SK-N-SH (cell line): ENCODE measurements around the gene DEFB124. TPM values are rescaled to one million over a fixed set of nuclear protein-coding genes. Genes with fewer than 3 reads are reported as not detected.

Source experiments
- CTCF ChIA-PET: fragments of 300-600, 350-600 bp; formaldehyde crosslinking; extraction: SDS; loops from one replicate; lab custom pipeline; 2021; lab: Yijun Ruan, JAX
- POLR2A ChIA-PET: fragments of 350-600 bp; sonication (Branson Sonifier 250); formaldehyde crosslinking; extraction: SDS; loops from one replicate; lab custom pipeline; 2020; ENCODE audit warnings: antibody characterized with exemption, inconsistent platforms; lab: Yijun Ruan, JAX
- DNase-seq: peaks from one replicate; pipeline ENCODE4 v3.0.0; 2012
- H2AFZ ChIP-seq: fragments of 200-600 bp; sonication (generic); 2 replicates; pipeline ENCODE4 v1.8.1; 2016; ENCODE audit warnings: antibody characterized with exemption, mild to moderate bottlenecking, low read depth
- H3F3A ChIP-seq: fragments of 200-600 bp; sonication (generic); replicated peaks from 2 replicates; pipeline ENCODE3; 2016; ENCODE audit warnings: antibody characterized with exemption, mild to moderate bottlenecking; ENCODE audit not compliant: insufficient read depth
- H3K27ac ChIP-seq, 2 experiments: fragments of 200-500 bp in 1 of 2; fragments of 200-600 bp in 1 of 2; sonication (Bioruptor generic) in 1 of 2; sonication (generic), shearing (Covaris generic) in 1 of 2; 2 replicates each; pipeline versions ENCODE4 v1.5.1 to v1.6.1; 2014 to 2016; ENCODE audit warnings: low read depth in 2 of 2, inconsistent platforms in 1 of 2, low read length in 1 of 2, mild to moderate bottlenecking in 1 of 2, mixed read lengths in 1 of 2
- H3K27me3 ChIP-seq: fragments of 200-600 bp; sonication (generic), shearing (Covaris generic); 2 replicates; pipeline ENCODE4 v1.6.1; 2016; ENCODE audit warnings: mixed run types; ENCODE audit not compliant: insufficient read depth
- H3K36me3 ChIP-seq, 2 experiments: fragments of 200-500 bp in 1 of 2; fragments of 200-600 bp in 1 of 2; sonication (Bioruptor generic) in 1 of 2; sonication (generic) in 1 of 2; replicated peaks in 1 of 2; 2 replicates each; pipeline versions ENCODE3 to v1.5.1; 2014 to 2016; ENCODE audit warnings: low read length in 1 of 2, mild to moderate bottlenecking in 1 of 2; ENCODE audit not compliant: insufficient read depth in 2 of 2, control insufficient read depth in 1 of 2
- H3K4me1 ChIP-seq, 2 experiments: fragments of 200-500 bp in 1 of 2; fragments of 200-600 bp in 1 of 2; sonication (Bioruptor generic) in 1 of 2; sonication (generic), shearing (Covaris generic) in 1 of 2; 2 replicates each; pipeline versions ENCODE4 v1.5.1 to v1.6.1; 2014 to 2016; ENCODE audit warnings: low read depth in 1 of 2, low read length in 1 of 2, mixed run types in 1 of 2; ENCODE audit not compliant: insufficient read depth in 2 of 2, control insufficient read depth in 1 of 2
- H3K4me2 ChIP-seq: fragments of 200-600 bp; sonication (generic), shearing (Covaris generic); 2 replicates; pipeline ENCODE4 v1.6.1; 2017; ENCODE audit warnings: mixed run types
- H3K4me3 ChIP-seq, 2 experiments: fragments of 200-500 bp in 1 of 2; fragments of 200-600 bp in 1 of 2; sonication (Bioruptor generic) in 1 of 2; sonication (generic), shearing (Covaris generic) in 1 of 2; 2 replicates each; pipeline versions ENCODE4 v1.5.1 to v1.8.1; 2014 to 2016; ENCODE audit warnings: low read depth in 2 of 2, inconsistent platforms in 1 of 2, low read length in 1 of 2, mild to moderate bottlenecking in 1 of 2, mixed read lengths in 1 of 2, moderate library complexity in 1 of 2
- H3K79me2 ChIP-seq: fragments of 200-600 bp; sonication (generic); 2 replicates; pipeline ENCODE4 v1.8.1; 2017; ENCODE audit warnings: mild to moderate bottlenecking; ENCODE audit not compliant: insufficient read depth
- H3K9ac ChIP-seq: fragments of 200-600 bp; sonication (generic); 2 replicates; pipeline ENCODE4 v1.6.1; 2017; ENCODE audit warnings: mixed run types
- H3K9me2 ChIP-seq: fragments of 200-600 bp; sonication (generic); 2 replicates; pipeline ENCODE4 v1.6.1; 2017; ENCODE audit warnings: mixed run types
- H3K9me3 ChIP-seq: fragments of 200-600 bp; sonication (generic); 2 replicates; pipeline ENCODE4 v1.6.1; 2017; ENCODE audit warnings: mixed run types, mild to moderate bottlenecking, moderate library complexity
- H4K20me1 ChIP-seq: fragments of 200-600 bp; sonication (generic); 2 replicates; pipeline ENCODE4 v1.6.1; 2017; ENCODE audit warnings: mild to moderate bottlenecking, mixed run types; ENCODE audit not compliant: insufficient read depth
- CHD2 ChIP-seq: fragments of 150-350 bp; IDR thresholded peaks from 2 replicates; pipeline ENCODE4 v1.6.1; 2018; ENCODE audit warnings: low read length; ENCODE audit not compliant: partially characterized antibody
- ELF1 ChIP-seq: IDR thresholded peaks from 2 replicates; pipeline ENCODE4 v1.4.0; 2012
- EP300 ChIP-seq, 2 experiments: IDR thresholded peaks; 2 replicates each; pipeline versions ENCODE4 v1.4.0 to v1.6.1; 2012; ENCODE audit warnings: borderline replicate concordance in 1 of 2, low read depth in 1 of 2, low read length in 1 of 2
- FOXJ3 ChIP-seq: sonication (generic); formaldehyde crosslinking; IDR thresholded peaks from 2 replicates; pipeline ENCODE4 v1.5.1; 2020; ENCODE audit warnings: mild to moderate bottlenecking, missing genetic modification reagents
- FOXM1 ChIP-seq: IDR thresholded peaks from 2 replicates; pipeline ENCODE4 v1.4.0; 2012; ENCODE audit warnings: low read depth, mild to moderate bottlenecking
- GABPA ChIP-seq: IDR thresholded peaks from 2 replicates; pipeline ENCODE4 v1.4.0; 2012; ENCODE audit warnings: low read depth, mild to moderate bottlenecking
- JUND ChIP-seq: IDR thresholded peaks from 2 replicates; pipeline ENCODE4 v1.4.0; 2012
- MEF2A ChIP-seq: IDR thresholded peaks from 2 replicates; pipeline ENCODE4 v1.4.0; 2012; ENCODE audit warnings: low read depth, borderline replicate concordance
- MXI1 ChIP-seq: IDR thresholded peaks from 2 replicates; pipeline ENCODE4 v1.6.1; 2012; ENCODE audit warnings: mild to moderate bottlenecking, low read depth, low read length, improper control_type of control experiment
- POLR2AphosphoS5 ChIP-seq: IDR thresholded peaks from 2 replicates; pipeline ENCODE4 v1.6.1; 2012; ENCODE audit warnings: low read depth, low read length
- RCOR1 ChIP-seq: fragments of 150-350 bp; IDR thresholded peaks from 2 replicates; pipeline ENCODE4 v1.6.1; 2017; ENCODE audit warnings: antibody characterized with exemption, low read length
- SIN3A ChIP-seq: IDR thresholded peaks from 2 replicates; pipeline ENCODE4 v1.6.1; 2012; ENCODE audit warnings: low read depth, mild to moderate bottlenecking, low read length, moderate library complexity, borderline replicate concordance
- TCF12 ChIP-seq: IDR thresholded peaks from 2 replicates; pipeline ENCODE4 v1.4.0; 2012
- YY1 ChIP-seq: IDR thresholded peaks from 2 replicates; pipeline ENCODE4 v1.4.0; 2012; ENCODE audit warnings: low read depth, mild to moderate bottlenecking
- WGBS: methylation state at CpG from one replicate; pipeline ENCODE4 v1.1.6; 2017; ENCODE audit warnings: low lambda C conversion rate; 5-methylcytosine and 5-hydroxymethylcytosine counted together
- polyA plus RNA-seq, 3 experiments: library from polyadenylated mRNA; depleted of rRNA; stranded (reverse); fragments of >200 nt; gene quantifications; 2 replicates each; pipeline ENCODE4 v1.2.3, GENCODE V29; 2012
- TF ChIP-seq, protein P1 (sequence below): fragments of 200-600 bp; sonication (generic); IDR thresholded peaks from 2 replicates; pipeline ENCODE4 v1.6.1; 2017; ENCODE audit warnings: antibody characterized with exemption, mild to moderate bottlenecking, moderate library complexity
- TF ChIP-seq, protein P2 (sequence below): IDR thresholded peaks from 2 replicates; pipeline ENCODE4 v1.4.0; 2012; ENCODE audit warnings: low read depth, borderline replicate concordance
- TF ChIP-seq, protein P3 (sequence below): fragments of 150-350 bp; IDR thresholded peaks from 2 replicates; pipeline ENCODE4 v1.6.1; 2017; ENCODE audit warnings: antibody characterized with exemption, low read length, low read depth, borderline replicate concordance
- TF ChIP-seq, protein P4 (sequence below): IDR thresholded peaks from 2 replicates; pipeline ENCODE4 v1.4.0; 2012; ENCODE audit warnings: low read depth
- TF ChIP-seq, protein P5 (sequence below): fragments of 150-350 bp; IDR thresholded peaks from 2 replicates; pipeline ENCODE4 v1.6.1; 2016; ENCODE audit warnings: mild to moderate bottlenecking, low read depth, low read length
- TF ChIP-seq, protein P6 (sequence below): IDR thresholded peaks from 2 replicates; pipeline ENCODE4 v1.6.1; 2012; ENCODE audit warnings: mild to moderate bottlenecking, low read depth, low read length, moderate library complexity
- TF ChIP-seq, protein P7 (sequence below): IDR thresholded peaks from 2 replicates; pipeline ENCODE4; 2012

The DEFB124 gene
- polyA plus RNA-seq, 1 of the 3 experiments (the other 2 are of a cell fraction) = 0.26 TPM

DNA sequence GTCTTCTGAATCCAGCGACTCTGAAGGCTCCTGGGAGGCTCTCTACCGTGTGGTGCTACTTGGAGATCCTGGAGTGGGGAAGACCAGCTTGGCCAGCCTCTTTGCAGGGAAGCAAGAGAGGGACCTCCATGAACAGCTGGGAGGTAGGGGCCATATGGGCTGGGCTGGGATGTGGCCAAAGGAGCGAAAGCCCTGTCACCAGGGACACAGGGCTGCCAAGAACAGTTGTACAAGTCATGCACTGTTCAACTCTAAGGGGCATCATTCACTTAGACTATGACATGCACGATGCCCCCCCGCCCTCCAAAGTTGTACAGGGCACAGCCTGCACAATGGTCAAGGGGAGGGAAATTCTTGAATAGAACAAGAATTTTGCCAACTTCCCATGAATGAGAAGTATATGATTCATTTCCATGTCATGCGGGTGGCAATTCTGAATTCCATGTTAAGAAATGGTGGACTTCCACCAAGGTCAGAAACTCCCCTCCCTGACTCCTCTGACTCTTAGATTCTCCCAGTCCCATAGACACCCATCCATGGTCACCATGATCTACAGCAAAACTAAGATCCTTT lies 1.8 kb upstream of the DEFB124 start:
- no peak for DNase-seq
- Histone ChIP-seq H4K20me1 (no peaks in the 10 kb centered on the region), H3F3A (peaks cover 3% of the 10 kb centered on the region), H2AFZ (no peak overlapping the region), H3K4me2 (peak overlapping the region; percentile 98), H3K27me3 (no peaks in the 10 kb centered on the region), H3K4me3 (no peak overlapping the region; a peak in 1 of 4 replicates), H3K9ac (peak overlapping the region; percentile 72; the same call in 1 of the 2 replicates), H3K27ac (peak overlapping the region in 1 of 2 experiments; percentile 56; a peak in 2 of 4 replicates), H3K9me3 (no peaks in the 10 kb centered on the region), H3K9me2 (no peaks in the 10 kb centered on the region), H3K36me3 (no peaks in the 10 kb centered on the region), H3K4me1 (peaks cover 2 to 7% of the 10 kb centered on the region in 2 experiments; a peak in 2 of 4 replicates), H3K79me2 (no peaks in the 10 kb centered on the region; the same call in 1 of the 2 replicates)
- ChIA-PET CTCF (interaction anchor here (1.0 to 3.0 kb wide), 3 partner anchors 17 to 27 kb away, joined by 3 to 14 read pairs (median 12); no protein-coding TSS in a partner anchor), POLR2A (no interaction called here)
- WGBS = 40% methylated on average over 6 of the region's 6 CpGs
- TF ChIP-seq, protein P1, sequence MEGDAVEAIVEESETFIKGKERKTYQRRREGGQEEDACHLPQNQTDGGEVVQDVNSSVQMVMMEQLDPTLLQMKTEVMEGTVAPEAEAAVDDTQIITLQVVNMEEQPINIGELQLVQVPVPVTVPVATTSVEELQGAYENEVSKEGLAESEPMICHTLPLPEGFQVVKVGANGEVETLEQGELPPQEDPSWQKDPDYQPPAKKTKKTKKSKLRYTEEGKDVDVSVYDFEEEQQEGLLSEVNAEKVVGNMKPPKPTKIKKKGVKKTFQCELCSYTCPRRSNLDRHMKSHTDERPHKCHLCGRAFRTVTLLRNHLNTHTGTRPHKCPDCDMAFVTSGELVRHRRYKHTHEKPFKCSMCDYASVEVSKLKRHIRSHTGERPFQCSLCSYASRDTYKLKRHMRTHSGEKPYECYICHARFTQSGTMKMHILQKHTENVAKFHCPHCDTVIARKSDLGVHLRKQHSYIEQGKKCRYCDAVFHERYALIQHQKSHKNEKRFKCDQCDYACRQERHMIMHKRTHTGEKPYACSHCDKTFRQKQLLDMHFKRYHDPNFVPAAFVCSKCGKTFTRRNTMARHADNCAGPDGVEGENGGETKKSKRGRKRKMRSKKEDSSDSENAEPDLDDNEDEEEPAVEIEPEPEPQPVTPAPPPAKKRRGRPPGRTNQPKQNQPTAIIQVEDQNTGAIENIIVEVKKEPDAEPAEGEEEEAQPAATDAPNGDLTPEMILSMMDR = no peak
- TF ChIP-seq, protein P2, sequence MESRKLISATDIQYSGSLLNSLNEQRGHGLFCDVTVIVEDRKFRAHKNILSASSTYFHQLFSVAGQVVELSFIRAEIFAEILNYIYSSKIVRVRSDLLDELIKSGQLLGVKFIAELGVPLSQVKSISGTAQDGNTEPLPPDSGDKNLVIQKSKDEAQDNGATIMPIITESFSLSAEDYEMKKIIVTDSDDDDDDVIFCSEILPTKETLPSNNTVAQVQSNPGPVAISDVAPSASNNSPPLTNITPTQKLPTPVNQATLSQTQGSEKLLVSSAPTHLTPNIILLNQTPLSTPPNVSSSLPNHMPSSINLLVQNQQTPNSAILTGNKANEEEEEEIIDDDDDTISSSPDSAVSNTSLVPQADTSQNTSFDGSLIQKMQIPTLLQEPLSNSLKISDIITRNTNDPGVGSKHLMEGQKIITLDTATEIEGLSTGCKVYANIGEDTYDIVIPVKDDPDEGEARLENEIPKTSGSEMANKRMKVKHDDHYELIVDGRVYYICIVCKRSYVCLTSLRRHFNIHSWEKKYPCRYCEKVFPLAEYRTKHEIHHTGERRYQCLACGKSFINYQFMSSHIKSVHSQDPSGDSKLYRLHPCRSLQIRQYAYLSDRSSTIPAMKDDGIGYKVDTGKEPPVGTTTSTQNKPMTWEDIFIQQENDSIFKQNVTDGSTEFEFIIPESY = no peak
- TF ChIP-seq, protein P3, sequence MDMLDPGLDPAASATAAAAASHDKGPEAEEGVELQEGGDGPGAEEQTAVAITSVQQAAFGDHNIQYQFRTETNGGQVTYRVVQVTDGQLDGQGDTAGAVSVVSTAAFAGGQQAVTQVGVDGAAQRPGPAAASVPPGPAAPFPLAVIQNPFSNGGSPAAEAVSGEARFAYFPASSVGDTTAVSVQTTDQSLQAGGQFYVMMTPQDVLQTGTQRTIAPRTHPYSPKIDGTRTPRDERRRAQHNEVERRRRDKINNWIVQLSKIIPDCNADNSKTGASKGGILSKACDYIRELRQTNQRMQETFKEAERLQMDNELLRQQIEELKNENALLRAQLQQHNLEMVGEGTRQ = no peak
- TF ChIP-seq, protein P4, sequence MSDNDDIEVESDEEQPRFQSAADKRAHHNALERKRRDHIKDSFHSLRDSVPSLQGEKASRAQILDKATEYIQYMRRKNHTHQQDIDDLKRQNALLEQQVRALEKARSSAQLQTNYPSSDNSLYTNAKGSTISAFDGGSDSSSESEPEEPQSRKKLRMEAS = no peak
- TF ChIP-seq MXI1 (no peak), TCF12 (peak; percentile 5; the same call in 1 of the 2 replicates), FOXJ3 (CRISPR knock-in tag) (no peak), YY1 (no peak), MEF2A (no peak), JUND (peak; percentile 34), GABPA (no peak), EP300 (IDR thresholded peaks at IDR 0.05; ENCODE audit: borderline replicate concordance in 1 of 2, low read depth in 1 of 2, low read length in 1 of 2) (no peak), ELF1 (no peak), POLR2AphosphoS5 (no peak), FOXM1 (no peak), CHD2 (no peak), SIN3A (no peak), RCOR1 (no peak)
- TF ChIP-seq, protein P5, sequence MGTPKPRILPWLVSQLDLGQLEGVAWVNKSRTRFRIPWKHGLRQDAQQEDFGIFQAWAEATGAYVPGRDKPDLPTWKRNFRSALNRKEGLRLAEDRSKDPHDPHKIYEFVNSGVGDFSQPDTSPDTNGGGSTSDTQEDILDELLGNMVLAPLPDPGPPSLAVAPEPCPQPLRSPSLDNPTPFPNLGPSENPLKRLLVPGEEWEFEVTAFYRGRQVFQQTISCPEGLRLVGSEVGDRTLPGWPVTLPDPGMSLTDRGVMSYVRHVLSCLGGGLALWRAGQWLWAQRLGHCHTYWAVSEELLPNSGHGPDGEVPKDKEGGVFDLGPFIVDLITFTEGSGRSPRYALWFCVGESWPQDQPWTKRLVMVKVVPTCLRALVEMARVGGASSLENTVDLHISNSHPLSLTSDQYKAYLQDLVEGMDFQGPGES = no peak
- TF ChIP-seq, protein P6, sequence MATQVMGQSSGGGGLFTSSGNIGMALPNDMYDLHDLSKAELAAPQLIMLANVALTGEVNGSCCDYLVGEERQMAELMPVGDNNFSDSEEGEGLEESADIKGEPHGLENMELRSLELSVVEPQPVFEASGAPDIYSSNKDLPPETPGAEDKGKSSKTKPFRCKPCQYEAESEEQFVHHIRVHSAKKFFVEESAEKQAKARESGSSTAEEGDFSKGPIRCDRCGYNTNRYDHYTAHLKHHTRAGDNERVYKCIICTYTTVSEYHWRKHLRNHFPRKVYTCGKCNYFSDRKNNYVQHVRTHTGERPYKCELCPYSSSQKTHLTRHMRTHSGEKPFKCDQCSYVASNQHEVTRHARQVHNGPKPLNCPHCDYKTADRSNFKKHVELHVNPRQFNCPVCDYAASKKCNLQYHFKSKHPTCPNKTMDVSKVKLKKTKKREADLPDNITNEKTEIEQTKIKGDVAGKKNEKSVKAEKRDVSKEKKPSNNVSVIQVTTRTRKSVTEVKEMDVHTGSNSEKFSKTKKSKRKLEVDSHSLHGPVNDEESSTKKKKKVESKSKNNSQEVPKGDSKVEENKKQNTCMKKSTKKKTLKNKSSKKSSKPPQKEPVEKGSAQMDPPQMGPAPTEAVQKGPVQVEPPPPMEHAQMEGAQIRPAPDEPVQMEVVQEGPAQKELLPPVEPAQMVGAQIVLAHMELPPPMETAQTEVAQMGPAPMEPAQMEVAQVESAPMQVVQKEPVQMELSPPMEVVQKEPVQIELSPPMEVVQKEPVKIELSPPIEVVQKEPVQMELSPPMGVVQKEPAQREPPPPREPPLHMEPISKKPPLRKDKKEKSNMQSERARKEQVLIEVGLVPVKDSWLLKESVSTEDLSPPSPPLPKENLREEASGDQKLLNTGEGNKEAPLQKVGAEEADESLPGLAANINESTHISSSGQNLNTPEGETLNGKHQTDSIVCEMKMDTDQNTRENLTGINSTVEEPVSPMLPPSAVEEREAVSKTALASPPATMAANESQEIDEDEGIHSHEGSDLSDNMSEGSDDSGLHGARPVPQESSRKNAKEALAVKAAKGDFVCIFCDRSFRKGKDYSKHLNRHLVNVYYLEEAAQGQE = no peak
- TF ChIP-seq, protein P7, sequence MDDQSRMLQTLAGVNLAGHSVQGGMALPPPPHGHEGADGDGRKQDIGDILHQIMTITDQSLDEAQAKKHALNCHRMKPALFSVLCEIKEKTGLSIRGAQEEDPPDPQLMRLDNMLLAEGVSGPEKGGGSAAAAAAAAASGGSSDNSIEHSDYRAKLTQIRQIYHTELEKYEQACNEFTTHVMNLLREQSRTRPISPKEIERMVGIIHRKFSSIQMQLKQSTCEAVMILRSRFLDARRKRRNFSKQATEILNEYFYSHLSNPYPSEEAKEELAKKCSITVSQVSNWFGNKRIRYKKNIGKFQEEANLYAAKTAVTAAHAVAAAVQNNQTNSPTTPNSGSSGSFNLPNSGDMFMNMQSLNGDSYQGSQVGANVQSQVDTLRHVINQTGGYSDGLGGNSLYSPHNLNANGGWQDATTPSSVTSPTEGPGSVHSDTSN = peak; percentile 21; the same call in 1 of the 2 replicates
